HepG2 (cell line): ENCODE data around the gene PRELID1. TPM values are rescaled to one million over a fixed set of nuclear protein-coding genes. Genes with fewer than 3 reads are reported as not detected.

Source experiments
- ATAC-seq: fragments of 200-7000 bp; cut with Tn5 transposase; 3 replicates; pipeline ENCODE4 v1.9.1; 2020; ENCODE audit warnings: mild to moderate bottlenecking, moderate library complexity
- BruUV-seq: library from RNA; stranded (reverse); fragments of 400-500 nt; replicated peaks from 2 replicates; lab custom pipeline; 2021; lab: Mats Ljungman, UMichigan
- CTCF ChIA-PET: fragments of 300-600 bp; formaldehyde crosslinking; extraction: SDS; loops from one replicate; lab custom pipeline; 2021; ENCODE audit warnings: low total read pairs, inconsistent platforms, low intra/inter-chr PET ratio; lab: Yijun Ruan, JAX
- POLR2A ChIA-PET: fragments of 350-600 bp; sonication (Branson Sonifier 250); formaldehyde crosslinking; loops from one replicate; lab custom pipeline; 2020; ENCODE audit warnings: antibody characterized with exemption, inconsistent platforms; lab: Yijun Ruan, JAX
- DNase-seq: peaks from one replicate; pipeline ENCODE4 v3.0.0-alpha.2; 2015; ENCODE audit warnings: low spot score
- FAIRE-seq: peaks from 3 replicates; lab custom pipeline; 2011; peaks lifted over from hg19 to GRCh38; lab: Jason Lieb, UNC
- H2AFZ ChIP-seq: one replicate; pipeline ENCODE4 v1.6.1; 2011; ENCODE audit warnings: low read length, inconsistent platforms
- H3K27ac ChIP-seq: fragments of 300-600 bp; 3 replicates; pipeline ENCODE4 v1.8.0; 2011; ENCODE audit warnings: mixed run types, mild to moderate bottlenecking, mixed read lengths, low read length, inconsistent platforms; ENCODE audit not compliant: insufficient read depth; ENCODE audit errors: extremely low read length
- H3K27me3 ChIP-seq, 2 experiments: fragments of 200-600 bp in 1 of 2; 2 replicates in 1 of 2; 3 replicates in 1 of 2; pipeline versions ENCODE4 v1.6.0 to v1.8.0; 2011; ENCODE audit warnings: low read length in 2 of 2, mild to moderate bottlenecking in 2 of 2, moderate library complexity in 2 of 2, inconsistent platforms in 1 of 2; ENCODE audit not compliant: insufficient read depth in 2 of 2, control insufficient read depth in 1 of 2
- H3K36me3 ChIP-seq, 2 experiments: fragments of 200-600 bp in 1 of 2; replicated peaks in 1 of 2; 2 replicates in 1 of 2; 3 replicates in 1 of 2; pipeline versions ENCODE4 v1.5.1 to v1.8.0; 2011; ENCODE audit warnings: low read length in 2 of 2, inconsistent platforms in 1 of 2; ENCODE audit not compliant: insufficient read depth in 2 of 2, control insufficient read depth in 1 of 2
- H3K4me1 ChIP-seq: 2 replicates; pipeline ENCODE4 v1.5.1; 2012; ENCODE audit warnings: low read length, inconsistent platforms; ENCODE audit not compliant: insufficient read depth
- H3K4me2 ChIP-seq: 2 replicates; pipeline ENCODE4 v1.6.0; 2011; ENCODE audit warnings: low read depth, low read length, inconsistent platforms
- H3K4me3 ChIP-seq, 3 experiments: fragments of 200-600 bp in 1 of 3; sonication (generic), shearing (Covaris generic) in 1 of 3; replicated peaks in 1 of 3; 2 replicates each; pipeline ENCODE4 v1.5.1; 2011 to 2016; ENCODE audit warnings: low read length in 3 of 3, inconsistent platforms in 2 of 3, low read depth in 2 of 3, mild to moderate bottlenecking in 2 of 3, control low read depth in 1 of 3, mixed read lengths in 1 of 3; ENCODE audit not compliant: insufficient read depth in 1 of 3
- H3K79me2 ChIP-seq: one replicate; pipeline ENCODE4 v1.6.1; 2011; ENCODE audit warnings: low read length, inconsistent platforms; ENCODE audit not compliant: insufficient read depth
- H3K9ac ChIP-seq: 2 replicates; pipeline ENCODE4 v1.6.0; 2011; ENCODE audit warnings: mild to moderate bottlenecking, low read depth, low read length, inconsistent platforms; ENCODE audit not compliant: insufficient read depth
- H3K9me3 ChIP-seq: 2 replicates; pipeline ENCODE4 v1.5.1; 2012; ENCODE audit warnings: mild to moderate bottlenecking, low read length
- H4K20me1 ChIP-seq: 2 replicates; pipeline ENCODE4 v1.6.0; 2011; ENCODE audit warnings: inconsistent platforms, mild to moderate bottlenecking, low read length, moderate library complexity; ENCODE audit not compliant: insufficient read depth
- ARID3A ChIP-seq: IDR thresholded peaks from 2 replicates; pipeline ENCODE4 v1.6.1; 2012; ENCODE audit warnings: low read depth, low read length, improper control_type of control experiment
- CEBPB ChIP-seq: IDR thresholded peaks from 2 replicates; pipeline ENCODE4 v1.6.1; 2011; ENCODE audit warnings: low read depth, low read length, improper control_type of control experiment, borderline replicate concordance
- KLF16 ChIP-seq, 2 experiments: sonication (generic) in 1 of 2; formaldehyde crosslinking in 1 of 2; IDR thresholded peaks; 2 replicates each; pipeline versions ENCODE4 v1.6.1 to v1.8.0; 2016 to 2023; ENCODE audit warnings: missing genetic modification reagents in 2 of 2, missing compliant biosample characterization in 1 of 2
- RAD21 ChIP-seq: fragments of 450-650 bp; formaldehyde crosslinking; IDR thresholded peaks from 2 replicates; pipeline ENCODE4 v1.5.0; 2020; ENCODE audit warnings: mild to moderate bottlenecking
- USF2 ChIP-seq, 2 experiments: sonication (generic) in 1 of 2; formaldehyde crosslinking in 1 of 2; IDR thresholded peaks; 2 replicates each; pipeline versions ENCODE4 v1.5.1 to v1.6.1; 2011 to 2020; ENCODE audit warnings: borderline replicate concordance in 1 of 2, low read depth in 1 of 2, low read length in 1 of 2, mild to moderate bottlenecking in 1 of 2, missing genetic modification reagents in 1 of 2, moderate library complexity in 1 of 2
- ZNF101 ChIP-seq: sonication (generic); formaldehyde crosslinking; IDR thresholded peaks from 2 replicates; pipeline ENCODE4 v1.4.0; 2020; ENCODE audit warnings: mild to moderate bottlenecking, low read depth, missing genetic modification reagents, borderline replicate concordance
- ZNF160 ChIP-seq: sonication (generic); formaldehyde crosslinking; IDR thresholded peaks from 2 replicates; pipeline ENCODE4 v1.8.0; 2022; ENCODE audit warnings: mild to moderate bottlenecking, inconsistent platforms, missing genetic modification reagents
- ZNF230 ChIP-seq: sonication (generic); formaldehyde crosslinking; IDR thresholded peaks from 2 replicates; pipeline ENCODE4 v1.4.0; 2020; ENCODE audit warnings: mild to moderate bottlenecking, missing genetic modification reagents
- ZNF607 ChIP-seq: sonication (generic); formaldehyde crosslinking; IDR thresholded peaks from 2 replicates; pipeline ENCODE4 v1.5.1; 2020; ENCODE audit warnings: missing genetic modification reagents, mild to moderate bottlenecking, borderline replicate concordance
- WGBS: methylation state at CpG from one replicate; pipeline ENCODE4 v1.1.6; 2017; ENCODE audit warnings: low lambda C conversion rate; 5-methylcytosine and 5-hydroxymethylcytosine counted together
- in situ Hi-C: cut with HindIII; loops from 2 replicates; pipeline ENCODE4 v1.10.0; 2017; ENCODE audit warnings: low pct_unique_long_range_greater_than_20kb; ENCODE audit not compliant: extremely low pct_ligation_motif_present
- intact Hi-C: fragments of 100-400 bp; cut with micrococcal nuclease; formaldehyde crosslinking; loops from one replicate; pipeline ENCODE4 v1.10.0; 2022; ENCODE audit not compliant: unreplicated experiment
- polyA plus RNA-seq, 8 experiments: library from polyadenylated mRNA; depleted of rRNA in 3 of 8; stranded (reverse) in 7 of 8; unstranded in 1 of 8; fragments of >200 nt; fragmentation: Illumina TruSeq in 4 of 8; extraction: Trizol in 4 of 8; gene quantifications; 2 replicates each; pipeline versions ENCODE4 v1.2.1 to v1.2.3, GENCODE V29; 2011 to 2016; ENCODE audit warnings: low read depth in 4 of 8, missing spikeins in 1 of 8, mixed read lengths in 1 of 8; ENCODE audit not compliant: insufficient read depth in 1 of 8
- total RNA-seq, 5 experiments: library from RNA; depleted of rRNA; stranded (reverse); fragments of >200 nt; fragmentation: Illumina TruSeq; extraction: Trizol; gene quantifications; 2 replicates each; pipeline ENCODE4 v1.2.3, GENCODE V29; 2016; ENCODE audit warnings: low read depth in 1 of 5
- TF ChIP-seq, protein P1 (sequence below): sonication (generic); formaldehyde crosslinking; IDR thresholded peaks from 2 replicates; pipeline ENCODE4 v1.5.1; 2020; ENCODE audit warnings: mild to moderate bottlenecking, moderate library complexity, missing genetic modification reagents

Gene PRELID1
- total and polyA plus RNA-seq, 2 of the 13 experiments (the other 11 are each of a cell fraction or from before 2014, with no cell fraction given), result 250 to 271 TPM

GRCh38 chr5:177316005-177316404 lies 12.4 kb downstream of the PRELID1 start:
- Histone ChIP-seq H3K36me3 (peaks cover 4 to 12% of the 10 kb centered on the region in 2 experiments; a peak in 2 of 5 replicates), H3K27me3 (no peaks in the 10 kb centered on the region), H3K27ac (no peak overlapping the region), H4K20me1 (0 out of 2 replicates have a peak, but pooled peaks cover 5% of the 10 kb centered on the region), H3K4me2 (no peak overlapping the region)
- ChIA-PET CTCF (interaction anchor here (1.6 kb wide), 1 partner anchor 138 kb away, joined by 3 read pairs; no protein-coding TSS in a partner anchor), POLR2A (interaction anchor here (1.0 kb wide), 1 partner anchor 63 kb away, joined by 4 read pairs; no protein-coding TSS in a partner anchor)
- TF ChIP-seq ZNF230 (CRISPR knock-in tag) (no peak), USF2 (IDR thresholded peaks at IDR 0.05; ENCODE audit: low read depth, low read length) (no peak), USF2 (CRISPR knock-in tag; IDR thresholded peaks at IDR 0.05; ENCODE audit: borderline replicate concordance) (no peak), ZNF101 (CRISPR knock-in tag) (no peak)
- TF ChIP-seq, all 625 proteins: peak for 0
- in situ Hi-C loops, result no loop called here
- DNase-seq, result no peak
- 98% methylated on average over 3 of the region's 3 CpGs for WGBS
- H3K4me3 ChIP-seq, result no peak overlapping the region
- H3K9me3 ChIP-seq, result no peaks in the 10 kb centered on the region
- no peak for ATAC-seq
- intact Hi-C loops, result loop anchor here (5.0 kb wide), 1 partner anchor 51 kb away; no protein-coding TSS in a partner anchor
- H3K79me2 ChIP-seq, result peaks cover 4% of the 10 kb centered on the region
- H3K9ac ChIP-seq, result no peak overlapping the region
- no TSS peak for BruUV-seq
- H2AFZ ChIP-seq, result no peak overlapping the region
- peaks cover 43% of the 10 kb centered on the region for H3K4me1 ChIP-seq
- FAIRE-seq, result no peak

DNA sequence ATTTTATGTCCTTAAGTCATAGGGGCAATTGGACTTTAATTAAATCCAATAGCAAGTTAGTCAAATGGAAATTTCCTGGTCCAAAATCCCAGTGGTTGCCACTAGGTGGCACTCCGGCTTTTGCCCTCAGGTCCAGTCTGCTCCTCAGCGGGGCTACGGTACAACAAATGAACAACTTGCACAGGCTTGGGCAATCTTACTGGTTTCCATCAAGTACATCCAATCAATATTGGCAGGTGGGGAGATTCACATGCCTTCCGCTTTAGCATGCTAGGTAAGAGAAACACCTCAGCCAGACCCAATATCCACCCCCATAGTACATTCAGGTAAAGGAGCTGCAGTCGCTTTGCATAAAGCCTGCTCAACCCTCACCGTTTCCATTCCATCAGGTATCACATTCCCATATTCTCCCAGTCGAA lies 14.4 kb downstream of the PRELID1 start:
- Histone ChIP-seq H3K36me3 (peaks cover 4 to 12% of the 10 kb centered on the region in 2 experiments; a peak in 2 of 5 replicates), H3K4me3 (no peak overlapping the region), H2AFZ (no peak overlapping the region), H3K27me3 (no peaks in the 10 kb centered on the region), H3K4me1 (peaks cover 38% of the 10 kb centered on the region), H3K27ac (peak overlapping the region; percentile 1), H4K20me1 (no peaks in the 10 kb centered on the region), H3K9ac (no peak overlapping the region), H3K4me2 (no peak overlapping the region), H3K79me2 (peaks cover 2% of the 10 kb centered on the region), H3K9me3 (no peaks in the 10 kb centered on the region)
- BruUV-seq, result no TSS peak
- peak; percentile 75 for DNase-seq
- ChIA-PET CTCF (interaction anchor here (1.1 to 2.1 kb wide), 8 partner anchors 8 to 204 kb away, joined by 3 to 38 read pairs (median 6); no protein-coding TSS in a partner anchor), POLR2A (no interaction called here)
- ATAC-seq, result peak; percentile 76
- intact Hi-C loops, result loop anchor here (1.0 to 5.0 kb wide), 2 partner anchors 18 to 49 kb away; no protein-coding TSS in a partner anchor
- 44% methylated on average over 6 of the region's 7 CpGs for WGBS
- in situ Hi-C loops, result no loop called here
- FAIRE-seq, result peak; percentile 95
- TF ChIP-seq, protein P1, sequence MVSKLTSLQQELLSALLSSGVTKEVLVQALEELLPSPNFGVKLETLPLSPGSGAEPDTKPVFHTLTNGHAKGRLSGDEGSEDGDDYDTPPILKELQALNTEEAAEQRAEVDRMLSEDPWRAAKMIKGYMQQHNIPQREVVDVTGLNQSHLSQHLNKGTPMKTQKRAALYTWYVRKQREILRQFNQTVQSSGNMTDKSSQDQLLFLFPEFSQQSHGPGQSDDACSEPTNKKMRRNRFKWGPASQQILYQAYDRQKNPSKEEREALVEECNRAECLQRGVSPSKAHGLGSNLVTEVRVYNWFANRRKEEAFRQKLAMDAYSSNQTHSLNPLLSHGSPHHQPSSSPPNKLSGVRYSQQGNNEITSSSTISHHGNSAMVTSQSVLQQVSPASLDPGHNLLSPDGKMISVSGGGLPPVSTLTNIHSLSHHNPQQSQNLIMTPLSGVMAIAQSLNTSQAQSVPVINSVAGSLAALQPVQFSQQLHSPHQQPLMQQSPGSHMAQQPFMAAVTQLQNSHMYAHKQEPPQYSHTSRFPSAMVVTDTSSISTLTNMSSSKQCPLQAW (CRISPR knock-in tag), result peak; percentile 68
- TF ChIP-seq ARID3A, result 0 out of 2 replicates have a peak, but pooled peaks have one; percentile 16
- TF ChIP-seq CEBPB, result peak; percentile 80; the same call in 1 of the 2 replicates
- TF ChIP-seq KLF16 (CRISPR knock-in tag; IDR thresholded peaks at IDR 0.05), result peak in 1 of 2 experiments; percentile 41; a peak in 1 of 4 replicates
- TF ChIP-seq ZNF607, result peak; percentile 43; the same call in 1 of the 2 replicates
- TF ChIP-seq RAD21 (CRISPR knock-in tag), result peak; percentile 91
- TF ChIP-seq ZNF160, result no peak
